SKM-1 treated with dmso at 0.1 percent for 144 hours (cell line): ENCODE results near the gene CCDC85C.

Experiments used
- DNase-seq: peaks from one replicate; lab custom pipeline; 2025; ENCODE audit not compliant: unreplicated experiment; lab: John Stamatoyannopoulos, UW

The CCDC85C gene

GRCh38 chr14:99590746-99591555 is 13.1 kb downstream of the CCDC85C start:
- no peak for DNase-seq

GRCh38 chr14:99589651-99590530 is 14.1 kb downstream of the CCDC85C start:
- DNase-seq, result no peak

GRCh38 chr14:99589031-99589441 is 15.0 kb downstream of the CCDC85C start:
- no peak for DNase-seq

DNA sequence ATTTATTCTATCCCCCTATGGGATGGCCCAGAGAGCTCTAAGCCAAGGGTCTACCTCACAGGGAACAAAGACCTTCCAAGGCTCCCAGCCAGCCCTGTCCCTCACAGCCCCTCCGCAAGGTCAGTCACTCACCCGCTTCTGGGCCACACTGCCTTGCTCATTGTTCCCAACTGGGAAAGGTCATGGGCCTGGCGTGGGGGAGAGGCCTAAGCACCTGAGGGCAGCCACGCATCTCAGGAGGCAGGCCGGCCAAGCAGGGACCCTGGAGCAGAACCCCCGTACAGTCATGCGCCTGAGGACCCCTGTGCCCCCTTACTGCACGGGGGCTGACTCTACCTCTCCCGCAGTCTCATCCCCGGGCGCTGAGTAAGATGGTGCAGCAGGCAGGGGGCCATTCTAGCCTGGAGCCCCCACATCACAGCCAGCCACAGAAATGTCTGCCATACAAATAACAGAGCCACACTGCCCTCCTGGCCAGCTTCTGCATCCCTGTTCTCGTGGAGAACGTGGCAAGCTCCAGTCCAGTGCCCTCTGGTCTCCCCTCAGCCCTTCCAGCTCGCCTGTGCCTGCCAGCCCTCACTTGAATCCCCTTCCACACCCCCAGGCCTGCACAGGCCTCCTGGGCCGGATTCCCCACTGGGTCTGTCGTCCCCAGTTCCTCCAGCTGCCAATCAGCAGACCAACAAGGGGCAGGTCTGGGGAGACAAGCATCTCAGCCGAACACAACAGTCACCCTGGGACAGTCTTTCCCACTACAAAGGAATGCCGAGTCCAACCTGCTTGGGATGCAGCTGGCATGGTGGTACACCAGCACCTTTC is 16.3 kb downstream of the CCDC85C start:
- DNase-seq, result no peak

DNA sequence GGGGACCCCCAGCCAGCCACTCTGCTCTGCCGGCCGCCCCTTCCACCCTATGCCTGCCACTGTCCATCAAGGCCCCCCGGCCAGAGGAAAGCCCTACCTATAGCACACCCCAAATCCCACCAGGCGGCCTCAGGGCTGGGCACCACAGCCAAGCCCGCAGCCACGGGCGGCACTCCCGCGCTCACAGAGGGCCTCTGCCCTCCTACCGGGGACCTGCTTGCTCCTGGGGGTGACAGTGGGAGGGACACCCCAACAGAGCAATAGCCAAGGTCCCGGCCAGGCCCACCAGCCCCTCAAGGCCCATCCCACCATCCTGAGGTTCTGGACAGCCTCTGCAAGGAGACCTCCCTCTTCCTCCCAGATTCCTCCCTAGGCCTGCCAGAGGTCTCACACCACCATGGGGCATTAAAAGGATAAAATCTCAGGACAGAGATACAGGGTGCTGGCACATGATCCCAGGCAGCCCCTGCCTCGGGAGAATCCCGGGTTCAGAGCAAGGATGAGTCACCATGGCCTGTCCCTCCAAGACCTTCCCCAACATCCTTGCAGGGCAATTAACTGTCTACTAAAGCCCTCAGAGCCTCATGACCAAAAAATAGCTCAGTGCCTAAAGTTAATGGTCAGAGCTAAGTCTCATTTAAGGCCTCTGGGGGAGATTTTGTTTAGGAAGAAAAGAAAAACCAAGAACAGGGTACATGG is 17.1 kb downstream of the CCDC85C start:
- no peak for DNase-seq

- no peak for DNase-seq
Observed at GRCh38 chr14:99586054-99586760, 17.8 kb downstream of the CCDC85C start.

- no peak for DNase-seq
Observed at GRCh38 chr14:99584823-99585222, 19.2 kb downstream of the CCDC85C start.

- no peak for DNase-seq
Observed at GRCh38 chr14:99581938-99582337, 22.1 kb downstream of the CCDC85C start.

DNA sequence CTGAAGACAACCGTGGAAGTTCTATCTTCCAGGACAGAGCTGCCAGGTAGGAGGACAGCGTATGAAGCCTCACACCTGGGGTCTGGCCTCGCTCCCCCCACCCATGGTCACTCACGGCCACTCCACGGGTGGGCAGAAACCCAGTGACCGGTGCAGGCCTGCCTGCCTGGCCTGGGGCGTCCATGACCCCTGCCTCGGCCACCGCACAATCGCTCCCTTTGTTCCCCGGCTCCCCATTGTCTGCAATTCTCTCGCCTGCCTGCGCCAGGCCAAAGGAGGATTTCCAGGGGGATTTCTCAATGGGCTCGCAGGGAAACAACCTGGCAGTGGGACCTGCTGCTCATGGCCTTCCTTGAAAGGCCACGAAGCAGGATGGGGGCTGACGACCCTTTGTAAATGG is 22.6 kb downstream of the CCDC85C start:
- DNase-seq, result no peak

- no peak for DNase-seq
Observed at GRCh38 chr14:99579903-99580571, 24.0 kb downstream of the CCDC85C start.

- no peak for DNase-seq
Observed at GRCh38 chr14:99579120-99579836, 24.7 kb downstream of the CCDC85C start.

- no peak for DNase-seq
Observed at GRCh38 chr14:99578541-99579101, 25.4 kb downstream of the CCDC85C start.

DNA sequence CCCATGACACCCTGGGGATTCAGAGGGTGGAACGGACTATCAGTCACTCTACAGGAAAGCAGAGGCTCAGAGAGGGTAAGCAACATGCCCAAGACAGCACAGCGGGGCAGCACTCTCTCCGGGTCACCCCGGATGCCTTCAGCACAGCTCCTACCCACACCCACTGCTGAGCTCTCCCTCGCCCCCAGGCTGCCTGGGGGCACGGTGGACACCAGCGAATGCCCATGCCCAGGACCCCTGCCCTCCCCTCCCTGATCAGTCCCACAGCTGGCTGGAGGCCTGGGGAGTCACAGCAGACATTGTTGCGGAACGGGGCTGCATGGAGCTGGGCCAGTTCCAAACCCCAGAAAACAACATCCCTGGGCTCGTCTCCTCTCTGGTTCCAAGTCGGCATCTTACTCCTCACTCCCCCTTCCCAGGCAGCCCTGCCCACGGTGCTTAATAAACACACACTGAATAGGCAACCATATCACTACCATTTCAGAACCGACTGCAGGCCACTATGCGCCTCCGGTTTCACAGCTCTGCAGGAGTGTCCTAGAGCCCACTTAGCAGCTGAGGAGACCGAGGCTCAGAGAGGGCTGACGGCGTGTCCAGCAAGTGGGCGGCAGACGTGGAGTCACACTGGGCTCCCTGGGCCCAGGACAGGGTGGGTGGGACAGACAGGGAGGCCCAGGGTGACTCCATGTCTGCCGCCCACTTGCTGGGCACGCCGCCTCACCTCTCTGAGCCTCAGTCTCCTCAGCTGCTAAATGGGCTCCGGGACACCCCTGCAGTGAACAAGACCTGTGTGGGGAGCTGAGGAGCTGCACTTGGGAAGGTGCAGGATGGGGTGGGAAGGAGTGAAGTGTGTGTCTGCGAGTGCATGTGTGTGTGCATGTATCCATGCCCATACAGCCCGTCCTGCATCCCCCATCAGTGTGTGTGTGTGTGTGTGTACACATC is 27.0 kb downstream of the CCDC85C start:
- no peak for DNase-seq

DNA sequence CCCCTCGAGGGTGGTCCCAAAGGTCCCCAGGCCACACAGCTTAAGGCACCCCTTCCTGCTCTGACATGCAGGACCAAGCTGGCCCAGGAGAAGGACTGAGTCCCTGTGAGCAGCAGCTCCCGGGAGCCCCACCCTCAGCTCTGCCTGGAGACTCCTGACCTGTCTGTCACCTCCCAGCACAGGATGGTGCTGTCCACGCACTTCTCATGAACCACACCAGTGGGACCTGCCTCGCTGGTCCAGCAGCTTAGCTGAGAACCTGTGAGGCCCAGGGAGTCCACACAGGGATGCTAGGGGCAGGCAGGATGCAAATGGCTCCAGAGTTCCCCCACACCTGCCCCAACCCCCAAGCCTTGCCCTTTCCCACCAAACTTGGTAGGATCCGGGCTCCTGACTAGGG is 27.7 kb downstream of the CCDC85C start:
- DNase-seq, result no peak

DNA sequence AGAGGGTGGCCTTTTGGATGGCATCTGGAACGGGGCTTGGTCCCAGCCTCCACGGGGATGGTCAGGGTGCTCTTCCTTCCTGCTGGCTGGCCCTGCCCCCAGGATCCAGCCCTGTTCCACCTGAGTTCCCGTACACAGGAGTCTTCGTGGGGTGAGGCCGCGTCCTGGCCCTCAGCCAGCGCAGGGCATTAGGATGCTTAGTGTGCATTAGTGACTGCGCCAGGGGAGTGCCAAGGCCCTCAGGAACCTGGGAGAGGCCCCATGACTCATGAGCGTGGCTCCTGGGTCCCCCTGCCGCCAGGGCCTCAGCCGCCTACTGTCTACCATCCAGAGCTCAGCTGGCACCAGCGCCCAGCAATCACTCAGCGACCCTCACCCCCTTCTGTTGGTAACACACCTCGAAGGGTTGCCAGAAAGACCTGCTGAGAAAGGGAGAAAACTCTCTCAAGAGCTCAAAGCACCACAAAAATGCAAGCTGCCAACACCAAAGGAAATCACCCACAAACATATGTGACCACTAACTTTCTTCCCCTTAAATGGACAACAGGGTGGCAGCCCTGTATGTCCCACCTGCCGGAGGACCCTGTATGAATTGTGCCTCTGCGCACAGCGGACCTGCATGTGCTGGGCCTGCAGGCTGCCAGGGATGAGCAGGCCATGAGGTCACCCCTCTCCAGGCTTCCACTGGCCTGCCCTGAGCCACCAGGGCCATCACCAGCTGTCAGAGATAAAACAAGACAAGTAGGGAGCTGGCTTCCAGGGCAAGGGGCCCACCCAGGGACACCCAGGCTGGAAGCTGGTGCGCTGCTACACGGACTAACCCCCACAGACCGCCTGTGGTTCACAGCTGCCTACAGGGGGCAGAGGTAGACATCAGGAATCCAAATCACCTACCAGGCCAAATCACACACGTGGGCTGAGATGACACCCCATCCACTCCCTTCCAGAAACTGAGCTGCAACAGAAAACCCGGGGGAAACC is 28.7 kb downstream of the CCDC85C start:
- DNase-seq, result no peak
